H9 (cell line): ENCODE data around the gene SLK. TPM values are rescaled to one million over a fixed set of nuclear protein-coding genes. Genes with fewer than 3 reads are reported as not detected.

ENCODE experiments used
- DNase-seq: peaks from one replicate; pipeline ENCODE4 v3.0.0-alpha.2; 2017
- H2AFZ ChIP-seq: one replicate; pipeline ENCODE4 v1.6.1; 2013; ENCODE audit warnings: mild to moderate bottlenecking, low read length, control low read depth, moderate library complexity
- H2AK5ac ChIP-seq: 2 replicates; pipeline ENCODE4 v1.6.1; 2013; ENCODE audit warnings: low read length, control low read depth, mixed read lengths; ENCODE audit not compliant: insufficient read length
- H2BK120ac ChIP-seq: one replicate; pipeline ENCODE4 v1.6.1; 2013; ENCODE audit warnings: low read depth, mild to moderate bottlenecking, low read length, control low read depth, inconsistent platforms; ENCODE audit not compliant: poor library complexity, severe bottlenecking
- H2BK12ac ChIP-seq: 2 replicates; pipeline ENCODE4 v1.6.1; 2013; ENCODE audit warnings: low read length, control low read depth, mixed read lengths, low read depth; ENCODE audit not compliant: insufficient read length
- H2BK15ac ChIP-seq: 2 replicates; pipeline ENCODE4 v1.6.1; 2013; ENCODE audit warnings: low read depth, low read length, control low read depth
- H2BK20ac ChIP-seq: one replicate; pipeline ENCODE4 v1.6.1; 2013; ENCODE audit warnings: low read depth, mild to moderate bottlenecking, low read length, control low read depth, inconsistent platforms; ENCODE audit not compliant: poor library complexity, severe bottlenecking
- H2BK5ac ChIP-seq: 2 replicates; pipeline ENCODE4 v1.6.1; 2013; ENCODE audit warnings: low read length, control low read depth, mixed read lengths; ENCODE audit not compliant: insufficient read length
- H3K14ac ChIP-seq: 2 replicates; pipeline ENCODE4 v1.6.1; 2013; ENCODE audit warnings: low read length, control low read depth; ENCODE audit not compliant: insufficient read depth
- H3K18ac ChIP-seq: 2 replicates; pipeline ENCODE4 v1.6.1; 2013; ENCODE audit warnings: low read depth, mild to moderate bottlenecking, mixed read lengths, low read length, control low read depth; ENCODE audit not compliant: insufficient read length
- H3K23ac ChIP-seq: 2 replicates; pipeline ENCODE4 v1.6.1; 2013; ENCODE audit warnings: low read length, control low read depth, mixed read lengths, low read depth; ENCODE audit not compliant: insufficient read length
- H3K23me2 ChIP-seq: 2 replicates; pipeline ENCODE4 v1.6.1; 2013; ENCODE audit warnings: low read depth, mild to moderate bottlenecking, mixed read lengths, low read length, control low read depth; ENCODE audit not compliant: insufficient read length, poor library complexity, severe bottlenecking
- H3K27ac ChIP-seq: 2 replicates; pipeline ENCODE4 v1.5.1; 2013; ENCODE audit warnings: low read length, control low read depth, mixed read lengths, low read depth; ENCODE audit not compliant: insufficient read length
- H3K27me3 ChIP-seq: 2 replicates; pipeline ENCODE4 v1.6.1; 2013; ENCODE audit warnings: low read length, control low read depth, inconsistent platforms; ENCODE audit not compliant: insufficient read depth
- H3K4ac ChIP-seq: 2 replicates; pipeline ENCODE4 v1.6.1; 2013; ENCODE audit warnings: low read depth, mild to moderate bottlenecking, control low read depth, inconsistent platforms, low read length, moderate library complexity
- H3K4me1 ChIP-seq: 2 replicates; pipeline ENCODE4 v1.6.1; 2013; ENCODE audit warnings: low read length, control low read depth, inconsistent platforms; ENCODE audit not compliant: insufficient read depth
- H3K4me2 ChIP-seq: 2 replicates; pipeline ENCODE4 v1.6.1; 2013; ENCODE audit warnings: low read length, control low read depth, mixed read lengths; ENCODE audit not compliant: insufficient read length, insufficient read depth
- H3K56ac ChIP-seq: 2 replicates; pipeline ENCODE4 v1.6.1; 2013; ENCODE audit warnings: low read depth, mild to moderate bottlenecking, mixed read lengths, low read length, control low read depth; ENCODE audit not compliant: insufficient read length
- H3K79me1 ChIP-seq: 2 replicates; pipeline ENCODE4 v1.6.1; 2013; ENCODE audit warnings: low read depth, mild to moderate bottlenecking, moderate library complexity, low read length, control low read depth, inconsistent platforms; ENCODE audit not compliant: insufficient read depth, poor library complexity, severe bottlenecking
- H3K79me2 ChIP-seq: 2 replicates; pipeline ENCODE4 v1.6.1; 2013; ENCODE audit warnings: low read length, control low read depth, inconsistent platforms; ENCODE audit not compliant: insufficient read depth
- H3K9ac ChIP-seq: 2 replicates; pipeline ENCODE4 v1.6.1; 2013; ENCODE audit warnings: low read length, control low read depth, mixed read lengths; ENCODE audit not compliant: insufficient read length; ENCODE audit errors: extremely low read depth
- H3K9me3 ChIP-seq: one replicate; pipeline ENCODE4 v1.6.1; 2013; ENCODE audit warnings: low read depth, low read length, inconsistent platforms; ENCODE audit not compliant: control insufficient read depth
- H3T11ph ChIP-seq: one replicate; pipeline ENCODE4 v1.6.1; 2013; ENCODE audit warnings: mild to moderate bottlenecking, low read length, control low read depth, inconsistent platforms
- H4K20me1 ChIP-seq: one replicate; pipeline ENCODE4 v1.6.1; 2013; ENCODE audit not compliant: control insufficient read depth, insufficient read length, insufficient read depth
- H4K5ac ChIP-seq: 2 replicates; pipeline ENCODE4 v1.6.1; 2013; ENCODE audit warnings: low read depth, mild to moderate bottlenecking, mixed read lengths, low read length, control low read depth; ENCODE audit not compliant: insufficient read length
- H4K8ac ChIP-seq: replicated peaks from 2 replicates; pipeline ENCODE4 v1.6.1; 2013; ENCODE audit warnings: low read length, control low read depth, mixed read lengths, low read depth; ENCODE audit not compliant: insufficient read length
- H4K91ac ChIP-seq: 2 replicates; pipeline ENCODE4 v1.6.1; 2013; ENCODE audit warnings: low read depth, mild to moderate bottlenecking, moderate library complexity, mixed read lengths, low read length, control low read depth; ENCODE audit not compliant: insufficient read length
- H3K27ac Mint-ChIP-seq, 3 experiments: 2 replicates in 2 of 3; 3 replicates in 1 of 3; pipeline ENCODE4 v1.8.0; 2020 to 2021; ENCODE audit warnings: mixed read lengths in 3 of 3, mild to moderate bottlenecking in 1 of 3, moderate library complexity in 1 of 3
- H3K27me3 Mint-ChIP-seq: 2 replicates; pipeline ENCODE4 v1.8.0; 2021; ENCODE audit warnings: low read depth, mild to moderate bottlenecking, moderate library complexity, mixed read lengths
- H3K36me3 Mint-ChIP-seq, 3 experiments: 2 replicates in 2 of 3; 3 replicates in 1 of 3; pipeline ENCODE4 v1.8.0; 2020 to 2021; ENCODE audit warnings: low read depth in 3 of 3, mixed read lengths in 3 of 3; ENCODE audit not compliant: insufficient read depth in 1 of 3
- H3K4me1 Mint-ChIP-seq, 2 experiments: 2 replicates each; pipeline ENCODE4 v1.8.0; 2020; ENCODE audit warnings: mixed read lengths in 2 of 2
- H3K4me3 Mint-ChIP-seq, 2 experiments: 2 replicates in 1 of 2; 3 replicates in 1 of 2; pipeline ENCODE4 v1.8.0; 2020 to 2021; ENCODE audit warnings: mild to moderate bottlenecking in 2 of 2, mixed read lengths in 2 of 2, moderate library complexity in 1 of 2
- H3K9me3 Mint-ChIP-seq, 2 experiments: 2 replicates in 1 of 2; 3 replicates in 1 of 2; pipeline ENCODE4 v1.8.0; 2020; ENCODE audit warnings: mild to moderate bottlenecking in 2 of 2, mixed read lengths in 2 of 2, moderate library complexity in 1 of 2
- WGBS: extraction: QIAGEN DNeasy Blood & Tissue Kit; methylation state at CpG from one replicate; pipeline ENCODE4 v1.1.7; 2013; ENCODE audit warnings: missing lambda C conversion rate, low lambda C conversion rate, mixed read lengths; ENCODE audit not compliant: insufficient read length; ENCODE audit errors: extremely low coverage; 5-methylcytosine and 5-hydroxymethylcytosine counted together
- total RNA-seq: library from RNA; stranded (reverse); gene quantifications from 2 replicates; pipeline ENCODE4 v1.2.1, GENCODE V29; 2021
- TF ChIP-seq, protein P1 (sequence below): fragments of 200-600 bp; sonication (generic); conservative IDR thresholded peaks from 3 replicates; pipeline ENCODE4 v1.8.0; 2021; ENCODE audit warnings: antibody characterized with exemption, mild to moderate bottlenecking

The SLK gene
- total RNA-seq, 1 experiment from 2014 or later = 21.0 TPM

DNA sequence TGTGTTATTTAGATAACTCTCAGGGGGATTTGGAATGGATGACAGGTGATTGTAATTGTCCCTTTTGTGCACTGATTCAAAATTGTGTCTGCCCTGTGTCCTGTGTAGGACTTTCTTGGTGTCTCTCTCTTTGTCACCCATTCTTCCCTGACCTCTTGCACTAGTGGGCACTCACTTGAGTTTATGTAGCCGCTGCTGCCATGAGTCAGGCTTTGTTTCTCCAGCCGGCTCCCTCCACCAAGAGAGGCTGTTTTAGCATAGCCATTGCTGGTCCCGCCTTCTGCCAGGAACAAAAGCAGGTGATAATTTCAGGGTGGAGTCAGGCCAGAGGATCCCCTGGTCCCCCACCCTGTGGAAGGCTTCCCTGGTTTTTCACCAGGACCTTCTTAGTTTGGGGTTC, 110.3 kb downstream of the SLK start:
- no peak overlapping the region for H4K5ac ChIP-seq
- TF ChIP-seq, protein P1, sequence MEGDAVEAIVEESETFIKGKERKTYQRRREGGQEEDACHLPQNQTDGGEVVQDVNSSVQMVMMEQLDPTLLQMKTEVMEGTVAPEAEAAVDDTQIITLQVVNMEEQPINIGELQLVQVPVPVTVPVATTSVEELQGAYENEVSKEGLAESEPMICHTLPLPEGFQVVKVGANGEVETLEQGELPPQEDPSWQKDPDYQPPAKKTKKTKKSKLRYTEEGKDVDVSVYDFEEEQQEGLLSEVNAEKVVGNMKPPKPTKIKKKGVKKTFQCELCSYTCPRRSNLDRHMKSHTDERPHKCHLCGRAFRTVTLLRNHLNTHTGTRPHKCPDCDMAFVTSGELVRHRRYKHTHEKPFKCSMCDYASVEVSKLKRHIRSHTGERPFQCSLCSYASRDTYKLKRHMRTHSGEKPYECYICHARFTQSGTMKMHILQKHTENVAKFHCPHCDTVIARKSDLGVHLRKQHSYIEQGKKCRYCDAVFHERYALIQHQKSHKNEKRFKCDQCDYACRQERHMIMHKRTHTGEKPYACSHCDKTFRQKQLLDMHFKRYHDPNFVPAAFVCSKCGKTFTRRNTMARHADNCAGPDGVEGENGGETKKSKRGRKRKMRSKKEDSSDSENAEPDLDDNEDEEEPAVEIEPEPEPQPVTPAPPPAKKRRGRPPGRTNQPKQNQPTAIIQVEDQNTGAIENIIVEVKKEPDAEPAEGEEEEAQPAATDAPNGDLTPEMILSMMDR = no peak
- no peaks in the 10 kb centered on the region for H3K9me3 ChIP-seq
- H3K27me3 ChIP-seq = no peaks in the 10 kb centered on the region
- H3K4me3 Mint-ChIP-seq = no peak overlapping the region
- no peak overlapping the region for H4K8ac ChIP-seq
- H4K91ac ChIP-seq = no peak overlapping the region
- H3T11ph ChIP-seq = no peak overlapping the region
- no peak overlapping the region for H3K4me2 ChIP-seq
- peak overlapping the region; percentile 3 for H3K18ac ChIP-seq
- H3K56ac ChIP-seq = no peak overlapping the region
- no peak overlapping the region for H2BK12ac ChIP-seq
- no peak overlapping the region for H3K4ac ChIP-seq
- H2BK15ac ChIP-seq = no peak overlapping the region
- no peak overlapping the region for H2BK120ac ChIP-seq
- H3K4me1 ChIP-seq = peaks cover 4% of the 10 kb centered on the region; the same call in 1 of the 2 replicates
- H2AK5ac ChIP-seq = no peak overlapping the region
- no peak overlapping the region for H2BK20ac ChIP-seq
- no peak overlapping the region for H2AFZ ChIP-seq
- peak overlapping the region; percentile 0; the same call in 1 of the 2 replicates for H3K14ac ChIP-seq
- H3K27ac Mint-ChIP-seq = no peak overlapping the region
- DNase-seq = peak; percentile 63
- no peak overlapping the region for H2BK5ac ChIP-seq
- no peak overlapping the region for H3K9ac ChIP-seq
- no peaks in the 10 kb centered on the region for H3K36me3 Mint-ChIP-seq
- H3K79me2 ChIP-seq = no peaks in the 10 kb centered on the region
- no peak overlapping the region for H3K23ac ChIP-seq
- H3K27ac ChIP-seq = no peak overlapping the region
- H3K27me3 Mint-ChIP-seq = no peaks in the 10 kb centered on the region
- H3K9me3 Mint-ChIP-seq = no peaks in the 10 kb centered on the region
- peaks cover 13 to 15% of the 10 kb centered on the region in 2 experiments for H3K4me1 Mint-ChIP-seq
- WGBS = no CpG with 5 or more reads among the region's 3 CpGs
- no peaks in the 10 kb centered on the region for H3K23me2 ChIP-seq
- no peaks in the 10 kb centered on the region for H3K79me1 ChIP-seq
- H4K20me1 ChIP-seq = no peaks in the 10 kb centered on the region
